Activated T-helper 1 cell treated with Interleukin-2 at 50 U/mL for 16 hours (primary cell): ENCODE data around the gene BTBD3.

Experiments
- DNase-seq: peaks from one replicate; pipeline ENCODE4 v3.0.0-alpha.2; 2020; ENCODE audit warnings: low read depth

BTBD3 gene

GRCh38 chr20:11918391-11918845 lies 725 bp downstream of the BTBD3 start:
- DNase-seq, result no peak

GRCh38 chr20:11918981-11919380 lies 1.3 kb downstream of the BTBD3 start:
- DNase-seq, result no peak

GRCh38 chr20:11919581-11919980 lies 1.9 kb downstream of the BTBD3 start:
- DNase-seq, result no peak

GRCh38 chr20:11920083-11920482 lies 2.4 kb downstream of the BTBD3 start:
- no peak for DNase-seq

GRCh38 chr20:11921321-11921720 lies 3.6 kb downstream of the BTBD3 start:
- DNase-seq, result no peak

GRCh38 chr20:11922561-11922960 lies 4.9 kb downstream of the BTBD3 start:
- DNase-seq, result no peak

- no peak for DNase-seq
These were observed 7.2 kb downstream of the BTBD3 start for GRCh38 chr20:11924923-11925322.

- DNase-seq, result no peak
These were observed 8.8 kb downstream of the BTBD3 start for GRCh38 chr20:11926292-11926998.

- DNase-seq, result no peak
These were observed 12.3 kb downstream of the BTBD3 start for GRCh38 chr20:11929947-11930346.

- no peak for DNase-seq
These were observed 17.8 kb downstream of the BTBD3 start for GRCh38 chr20:11935212-11936154.

GRCh38 chr20:11936157-11936556 lies 18.5 kb downstream of the BTBD3 start:
- DNase-seq, result no peak

- no peak for DNase-seq
These were observed 19.5 kb downstream of the BTBD3 start for GRCh38 chr20:11937230-11937629.

GRCh38 chr20:11941593-11942246 lies 24.0 kb downstream of the BTBD3 start:
- no peak for DNase-seq

- DNase-seq, result no peak
These were observed 26.1 kb downstream of the BTBD3 start for GRCh38 chr20:11943778-11944177.

GRCh38 chr20:11948806-11949205 lies 31.1 kb downstream of the BTBD3 start:
- DNase-seq, result no peak

GRCh38 chr20:11949711-11950110 lies 32.0 kb downstream of the BTBD3 start:
- DNase-seq, result no peak

- DNase-seq, result no peak
These were observed 34.0 kb downstream of the BTBD3 start for GRCh38 chr20:11951696-11952095.

GRCh38 chr20:11952639-11953038 lies 34.9 kb downstream of the BTBD3 start:
- DNase-seq, result no peak

- DNase-seq, result no peak
These were observed 40.2 kb downstream of the BTBD3 start for GRCh38 chr20:11957911-11958310.

- no peak for DNase-seq
These were observed 41.2 kb downstream of the BTBD3 start for GRCh38 chr20:11958855-11959254.

GRCh38 chr20:11965602-11966001 lies 47.9 kb downstream of the BTBD3 start:
- DNase-seq, result no peak

GRCh38 chr20:11966186-11966585 lies 48.5 kb downstream of the BTBD3 start:
- no peak for DNase-seq
